ENCODE measurements around the gene CASTOR2.
"Not testable (repeated sequence)": the region's sequence is repeated elsewhere in the genome, so short reads cannot be mapped to it uniquely, and the experiment has no call there.

CASTOR2 gene

DNA sequence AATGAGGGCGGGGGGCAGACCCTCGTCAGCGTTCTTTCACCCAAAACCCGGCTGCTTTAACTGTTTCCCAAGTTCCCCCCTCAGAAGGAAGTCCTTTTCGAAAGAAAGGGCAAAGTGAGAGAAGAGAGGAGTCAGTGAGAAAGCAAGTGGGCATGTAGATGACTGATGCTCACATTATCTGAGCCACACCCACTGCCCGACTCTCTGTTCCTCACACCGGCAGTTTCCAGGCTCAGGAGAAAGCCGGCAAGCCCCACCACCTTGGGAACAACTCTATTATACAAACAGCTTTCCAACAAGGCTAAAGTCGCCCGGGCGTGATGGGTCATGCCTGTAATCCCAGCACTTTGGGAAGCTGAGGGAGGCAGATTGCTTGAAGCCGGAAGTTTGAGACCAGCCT is 86.0 kb downstream of the CASTOR2 start:
- no peak for DNase-seq

GRCh38 chr7:75054744-75055143 is 90.2 kb downstream of the CASTOR2 start:
- DNase-seq, result peak in 44 of 56 donors; percentile 4 to 81 (median 36)

DNA sequence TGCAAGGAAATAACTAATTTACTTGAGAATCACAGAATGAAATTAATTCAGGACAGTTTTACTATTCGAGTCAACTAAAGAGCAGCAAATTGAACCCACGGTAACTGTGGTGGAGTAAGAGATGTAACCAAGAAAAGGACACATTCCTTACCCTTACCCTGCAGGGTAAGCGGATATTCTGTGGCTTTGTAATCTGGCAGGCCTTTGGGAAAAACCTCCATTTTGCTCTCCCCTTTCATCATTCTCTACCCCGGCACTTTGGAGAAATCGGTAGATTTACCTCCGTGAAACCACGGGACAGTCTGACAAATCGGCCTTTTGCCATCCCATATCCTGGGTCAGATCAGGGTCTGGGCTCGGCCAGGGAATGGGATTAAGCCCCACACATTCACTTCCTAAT is 90.7 kb downstream of the CASTOR2 start:
- DNase-seq, result no peak

DNA sequence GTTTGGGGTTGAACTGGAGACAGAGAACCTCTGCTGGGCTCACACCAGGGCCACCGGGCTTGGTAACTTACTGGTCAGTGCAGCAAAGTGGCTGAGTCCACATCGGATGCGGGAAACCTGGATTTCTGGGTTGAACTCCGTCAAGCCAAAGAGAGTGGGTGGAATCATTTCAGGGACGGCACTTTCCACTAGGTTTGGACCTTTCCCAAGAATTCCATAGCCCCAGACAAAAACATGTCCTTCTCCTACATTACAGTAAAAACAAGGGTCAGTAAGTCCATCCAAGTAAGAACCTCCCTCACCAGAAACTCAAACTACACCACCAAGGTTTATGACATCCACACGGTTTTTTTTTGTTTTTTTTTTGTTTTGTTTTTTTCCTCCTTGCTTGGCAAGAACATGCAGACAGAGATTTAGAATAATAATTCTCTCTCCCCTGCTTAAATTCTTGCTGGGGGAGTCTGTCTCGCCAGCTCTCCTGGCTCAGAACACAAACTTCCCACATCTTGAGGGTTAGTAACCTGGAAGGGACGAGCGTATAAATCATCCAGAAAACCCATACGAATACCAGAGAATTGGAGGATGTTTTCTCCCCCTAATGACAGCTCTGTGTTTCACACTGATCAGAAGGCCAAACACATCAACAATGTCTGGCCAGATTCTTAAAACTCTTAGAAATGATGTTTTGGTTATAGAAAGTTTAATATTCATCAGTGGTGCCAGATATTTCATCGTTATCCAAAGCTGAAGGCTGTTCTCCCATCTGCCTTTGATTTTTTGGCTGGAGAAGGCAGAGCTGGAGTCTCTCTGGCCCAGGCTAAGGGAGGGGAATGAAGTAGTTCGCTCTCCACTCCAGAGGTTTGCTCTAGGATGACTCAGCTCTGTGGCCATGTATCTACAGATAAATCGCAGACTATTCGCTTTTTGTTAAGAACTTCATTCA is 91.6 kb downstream of the CASTOR2 start:
- DNase-seq, result no peak

DNA sequence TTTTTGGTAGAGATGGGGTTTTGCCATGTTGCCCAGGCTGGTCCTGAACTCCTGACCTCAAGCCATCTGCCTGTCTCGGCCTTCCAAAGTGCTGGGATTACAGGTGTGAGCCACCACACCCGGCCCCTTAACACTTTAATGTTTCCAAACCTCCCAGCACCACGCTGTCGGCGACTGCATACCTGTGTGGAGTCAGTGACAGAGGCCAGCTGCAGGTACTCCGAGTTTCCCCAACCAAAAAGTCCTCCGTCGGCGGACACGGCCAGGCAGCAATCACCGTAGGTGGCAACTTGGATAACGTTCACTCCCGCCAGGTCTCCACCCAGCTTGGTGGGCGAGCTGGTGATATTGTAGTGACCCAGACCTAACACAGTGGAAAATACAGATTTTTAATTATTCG is 93.9 kb downstream of the CASTOR2 start:
- no peak for DNase-seq

GRCh38 chr7:75064291-75064690 is 99.8 kb downstream of the CASTOR2 start:
- DNase-seq, result no peak

DNA sequence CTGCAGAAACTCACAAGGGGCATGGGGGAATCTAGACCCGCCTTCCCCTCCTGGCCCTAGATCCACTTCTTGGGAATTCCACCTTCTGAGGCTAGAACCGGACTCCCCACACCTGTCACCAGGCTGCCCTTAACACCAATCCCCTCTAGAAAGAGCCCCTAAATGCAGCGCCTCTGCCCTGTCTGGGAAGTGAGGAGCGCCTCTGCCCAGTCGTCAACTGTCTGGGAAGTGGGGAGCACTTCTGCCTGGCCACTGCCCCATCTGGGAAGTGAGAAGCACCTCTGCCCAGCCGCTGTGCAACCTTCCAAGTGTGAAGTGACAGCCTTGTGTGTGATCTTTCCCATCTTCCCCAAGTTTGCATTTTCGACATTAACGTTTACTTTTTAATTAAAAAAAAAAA is 100.3 kb downstream of the CASTOR2 start:
- no peak for DNase-seq

DNA sequence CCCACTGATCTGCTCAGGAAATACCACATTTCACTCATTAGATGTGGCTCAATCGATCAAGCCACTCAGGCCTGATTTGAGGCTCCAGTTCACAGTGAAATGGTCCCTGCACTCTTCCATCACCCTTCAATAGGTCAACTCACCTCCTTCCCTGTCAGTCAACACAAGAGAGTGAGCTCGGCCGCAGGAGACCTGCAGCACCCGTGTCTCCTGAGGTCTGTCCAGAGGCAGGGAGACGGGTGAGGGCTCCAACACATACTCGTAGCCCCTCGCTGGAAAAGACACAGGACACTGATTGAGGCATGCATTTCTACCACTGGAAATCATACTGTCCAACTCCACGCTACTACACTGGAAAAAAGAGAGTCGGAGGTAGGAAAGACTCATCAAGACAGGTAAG is 102.0 kb downstream of the CASTOR2 start:
- DNase-seq, result no peak

GRCh38 chr7:75072981-75073283 is 108.4 kb downstream of the CASTOR2 start:
- peak in 1 of 56 donors; percentile 46 for DNase-seq

- not testable (repeated sequence) for DNase-seq
These were observed 109.7 kb downstream of the CASTOR2 start for GRCh38 chr7:75074262-75074641.
